Measurements from ENCODE around the gene USP9Y.

Gene USP9Y

DNA sequence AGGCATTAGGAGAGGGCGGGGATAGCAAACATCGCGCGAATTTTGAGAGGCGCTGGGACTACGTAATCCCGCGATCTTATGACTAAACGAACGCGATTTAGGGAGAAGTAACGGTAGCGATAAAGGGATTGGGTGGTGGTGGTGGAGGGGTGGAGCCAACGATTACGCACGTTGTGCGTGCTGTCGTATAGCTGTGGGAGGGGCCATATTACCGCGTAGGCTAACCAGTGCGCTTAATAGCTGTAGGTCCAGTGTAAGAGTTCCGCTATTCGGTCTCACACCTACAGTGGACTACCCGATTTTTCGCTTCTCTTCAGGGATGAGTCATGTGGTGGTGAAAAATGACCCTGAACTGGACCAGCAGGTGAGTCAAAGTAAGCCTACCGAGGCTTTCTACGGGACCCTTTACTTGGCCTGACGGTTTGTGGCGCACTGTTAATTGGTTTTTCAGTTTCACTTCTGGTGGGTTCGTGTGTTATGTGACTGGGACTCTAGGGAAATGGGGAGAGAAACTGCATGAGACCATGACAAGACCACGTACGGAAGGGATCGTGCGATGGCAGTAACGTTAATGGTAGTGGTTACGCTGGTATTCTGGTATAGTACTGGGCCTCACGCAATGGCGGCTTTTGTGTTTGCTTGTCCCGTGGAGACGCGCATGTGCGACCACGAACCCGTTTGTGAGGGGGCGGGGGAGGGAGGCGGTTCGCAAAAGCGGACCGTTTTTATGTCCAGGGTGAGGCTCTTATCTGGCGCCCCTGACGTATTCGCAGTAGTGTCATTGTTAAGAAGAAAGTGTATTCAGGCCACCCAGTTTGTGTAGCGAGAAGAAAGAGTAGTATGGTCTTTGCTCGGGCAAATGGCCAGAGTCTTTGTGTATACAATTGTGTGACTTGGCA, 203.8 kb downstream of the USP9Y start, which contains the start of gene DDX3Y:
DDX3Y (plus strand) TSS at position 251 of the 899 bp plus-strand sequence; CDS start at position 320, 69 bp downstream.
- DNase-seq, result no peak
- Histone ChIP-seq H3K27me3 (no peaks in the 10 kb centered on the region), H3K36me3 (no peaks in the 10 kb centered on the region), H3K4me3 (ENCODE audit: low read depth, low read length) (no peak within 1 kb of the TSS), H3K4me1 (no peaks in the 10 kb centered on the region), H3K9me3 (no peaks in the 10 kb centered on the region)
- TF ChIP-seq, protein P1, sequence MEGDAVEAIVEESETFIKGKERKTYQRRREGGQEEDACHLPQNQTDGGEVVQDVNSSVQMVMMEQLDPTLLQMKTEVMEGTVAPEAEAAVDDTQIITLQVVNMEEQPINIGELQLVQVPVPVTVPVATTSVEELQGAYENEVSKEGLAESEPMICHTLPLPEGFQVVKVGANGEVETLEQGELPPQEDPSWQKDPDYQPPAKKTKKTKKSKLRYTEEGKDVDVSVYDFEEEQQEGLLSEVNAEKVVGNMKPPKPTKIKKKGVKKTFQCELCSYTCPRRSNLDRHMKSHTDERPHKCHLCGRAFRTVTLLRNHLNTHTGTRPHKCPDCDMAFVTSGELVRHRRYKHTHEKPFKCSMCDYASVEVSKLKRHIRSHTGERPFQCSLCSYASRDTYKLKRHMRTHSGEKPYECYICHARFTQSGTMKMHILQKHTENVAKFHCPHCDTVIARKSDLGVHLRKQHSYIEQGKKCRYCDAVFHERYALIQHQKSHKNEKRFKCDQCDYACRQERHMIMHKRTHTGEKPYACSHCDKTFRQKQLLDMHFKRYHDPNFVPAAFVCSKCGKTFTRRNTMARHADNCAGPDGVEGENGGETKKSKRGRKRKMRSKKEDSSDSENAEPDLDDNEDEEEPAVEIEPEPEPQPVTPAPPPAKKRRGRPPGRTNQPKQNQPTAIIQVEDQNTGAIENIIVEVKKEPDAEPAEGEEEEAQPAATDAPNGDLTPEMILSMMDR (IDR thresholded peaks at IDR 0.05; ENCODE audit: low read depth, low read length), result no peak

DNA sequence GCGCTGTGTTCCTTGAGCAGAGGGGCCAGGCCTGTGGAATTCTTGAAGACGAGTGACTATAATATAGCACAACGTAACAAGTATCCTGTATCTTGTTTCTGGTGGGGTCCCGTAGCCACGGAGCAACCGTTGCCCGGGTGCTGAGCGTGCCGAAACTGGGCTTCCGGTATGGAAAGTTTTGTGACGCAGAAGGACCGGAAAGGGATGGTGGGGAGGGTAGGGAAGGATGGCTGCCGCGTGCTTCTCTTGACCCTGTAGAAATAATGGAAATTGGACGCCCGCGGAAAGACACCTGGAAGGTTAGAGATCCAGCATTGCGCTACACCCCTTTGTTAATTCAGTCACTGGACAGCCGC, 204.5 kb downstream of the USP9Y start:
- H3K4me3 ChIP-seq (ENCODE audit: low read depth, low read length), result no peak overlapping the region
- TF ChIP-seq, protein P1 (IDR thresholded peaks at IDR 0.05; ENCODE audit: low read depth, low read length), result no peak
- H3K36me3 ChIP-seq, result no peaks in the 10 kb centered on the region
- no peaks in the 10 kb centered on the region for H3K4me1 ChIP-seq
- H3K9me3 ChIP-seq, result no peaks in the 10 kb centered on the region
- no peaks in the 10 kb centered on the region for H3K27me3 ChIP-seq
- no peak for DNase-seq

DNA sequence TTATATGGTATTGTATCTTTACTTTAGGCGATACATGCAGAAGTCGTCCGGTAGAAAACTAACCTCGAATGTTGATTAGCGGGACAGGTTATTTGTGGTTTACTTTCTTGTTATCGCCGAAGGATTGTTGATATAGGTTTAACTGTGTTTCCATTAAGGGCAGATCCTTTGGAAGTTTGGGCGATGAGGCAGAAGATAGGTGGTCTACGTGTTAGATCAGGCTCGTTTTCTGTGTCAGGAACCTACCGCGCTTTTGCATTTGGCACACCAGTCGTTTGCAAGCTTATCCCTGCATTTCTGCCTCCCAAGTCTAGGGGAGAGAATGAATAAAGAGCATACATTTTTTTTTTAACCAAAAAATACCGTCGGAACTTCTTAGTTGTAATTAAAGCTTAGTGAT, 204.9 kb downstream of the USP9Y start:
- Histone ChIP-seq H3K27me3 (no peaks in the 10 kb centered on the region), H3K9me3 (no peaks in the 10 kb centered on the region), H3K4me1 (no peaks in the 10 kb centered on the region), H3K36me3 (no peaks in the 10 kb centered on the region), H3K4me3 (ENCODE audit: low read depth, low read length) (no peak overlapping the region)
- TF ChIP-seq, protein P1 (IDR thresholded peaks at IDR 0.05; ENCODE audit: low read depth, low read length), result no peak
- no peak for DNase-seq

Measured in BE2C (cell line).